ENCODE measurements around the gene METTL16.
"Not testable (repeated sequence)": the region's sequence is repeated elsewhere in the genome, so short reads cannot be mapped to it uniquely, and the experiment has no call there.

The METTL16 gene

DNA sequence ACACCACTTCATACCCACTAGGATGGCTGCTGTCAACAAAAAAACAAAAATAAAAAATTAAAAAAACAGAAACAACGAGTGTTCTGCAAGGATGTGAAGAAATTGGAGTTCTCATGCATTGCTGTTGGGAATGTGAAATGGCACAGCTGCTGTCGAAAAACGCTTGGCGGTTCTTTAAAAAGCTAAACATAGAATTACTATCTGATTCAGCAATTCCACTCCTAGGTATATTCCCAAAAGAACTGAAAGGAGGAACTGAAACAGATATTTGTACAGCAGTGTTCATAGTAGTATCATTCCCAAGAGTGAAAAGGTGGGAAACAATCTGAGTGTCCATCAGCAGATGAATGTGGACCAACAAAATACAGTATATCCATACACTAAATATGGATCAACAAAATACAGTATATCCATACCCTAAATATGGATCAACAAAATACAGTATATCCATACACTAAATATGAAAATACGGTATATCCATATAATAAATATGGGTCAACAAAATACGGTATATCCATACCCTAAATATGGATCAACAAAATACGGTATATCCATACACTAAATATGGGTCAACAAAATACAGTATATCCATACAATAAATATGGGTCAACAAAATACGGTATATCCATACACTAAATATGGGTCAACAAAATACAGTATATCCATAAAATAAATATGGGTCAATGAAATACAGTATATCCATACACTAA lies 8.7 kb downstream of the METTL16 start:
- no peak for DNase-seq (ENCODE audit: low read depth in 1 of 2, low spot score in 1 of 2)

DNA sequence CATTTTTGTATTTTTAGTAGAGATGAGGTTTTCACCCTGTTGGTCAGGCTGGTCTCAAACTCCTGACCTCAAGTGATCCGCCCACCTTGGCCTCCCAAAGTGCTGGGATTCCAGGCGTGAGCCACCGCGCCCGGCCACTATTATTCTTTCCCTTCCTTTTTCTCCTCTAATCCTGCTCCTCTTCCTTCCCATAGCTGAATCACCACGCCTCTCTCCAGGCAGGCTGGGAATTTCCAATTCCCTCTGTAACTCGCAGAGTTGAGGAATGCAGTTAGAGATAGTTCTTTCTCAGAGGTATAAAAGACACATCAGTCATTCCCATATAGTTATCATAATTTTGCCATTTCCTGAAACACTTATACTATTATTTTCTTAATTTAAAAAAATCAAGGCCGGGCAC lies 11.2 kb downstream of the METTL16 start:
- no peak for DNase-seq (ENCODE audit: low read depth in 1 of 2, low spot score in 1 of 2)

DNA sequence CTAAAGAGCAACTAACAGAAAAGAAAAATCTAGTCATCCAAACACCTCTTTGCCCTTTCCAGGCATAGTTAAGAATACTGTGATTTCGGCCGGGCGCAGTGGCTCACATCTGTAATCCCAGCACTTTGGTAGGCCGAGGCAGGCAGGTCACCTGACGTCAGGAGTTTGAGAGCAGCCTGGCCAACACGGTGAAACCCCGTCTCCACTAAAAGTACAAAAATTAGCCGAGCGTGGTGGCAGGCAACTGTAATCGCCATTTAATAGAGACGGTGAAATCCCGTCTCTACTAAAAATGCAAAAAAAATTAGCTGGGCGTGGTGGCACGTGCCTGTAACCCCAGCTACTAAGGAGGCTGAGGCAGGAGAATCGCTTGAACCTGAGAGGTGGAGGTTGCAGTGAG lies 22.4 kb downstream of the METTL16 start:
- not testable (repeated sequence) for DNase-seq (ENCODE audit: low read depth in 1 of 2, low spot score in 1 of 2)

DNA sequence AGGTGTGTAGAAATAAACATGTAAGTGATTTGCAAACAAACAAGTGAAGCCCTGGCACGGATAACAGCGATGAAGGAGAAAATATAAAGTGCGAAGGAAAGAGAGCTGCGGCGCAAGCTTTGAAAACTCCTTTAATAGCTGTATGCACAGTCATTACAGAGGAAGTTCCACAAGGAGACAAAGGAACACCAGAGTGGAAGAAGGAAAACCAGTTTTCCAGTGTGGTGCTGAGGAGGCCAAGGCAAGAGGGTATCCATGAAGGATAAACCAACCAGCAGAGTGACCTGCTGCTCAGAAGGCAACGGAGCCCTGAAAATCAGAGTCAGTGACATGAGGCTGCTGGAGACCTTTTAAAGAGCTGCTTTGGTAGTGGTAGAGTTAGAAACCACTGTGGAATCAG lies 24.4 kb downstream of the METTL16 start:
- no peak for DNase-seq (ENCODE audit: low read depth in 1 of 2, low spot score in 1 of 2)

DNA sequence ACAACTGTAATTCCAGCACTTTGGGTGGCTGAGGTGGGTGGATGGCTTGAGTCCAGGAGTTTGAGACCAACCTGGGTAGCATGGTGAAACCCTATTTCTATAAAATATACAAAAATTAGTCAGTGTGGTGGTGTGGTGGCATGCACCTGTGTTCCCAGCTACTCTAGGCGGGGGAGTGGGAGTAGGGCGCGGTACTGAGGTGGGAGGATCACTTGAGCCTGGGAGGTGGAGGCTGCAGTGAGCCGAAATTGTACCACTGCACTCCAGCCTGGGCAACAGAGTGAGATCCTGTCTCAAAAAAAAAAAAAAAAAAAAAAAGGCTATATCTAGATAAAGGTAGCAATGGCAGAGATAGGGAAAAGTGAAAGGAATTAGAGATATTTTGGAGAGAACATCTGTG lies 25.0 kb downstream of the METTL16 start:
- DNase-seq (ENCODE audit: low read depth in 1 of 2, low spot score in 1 of 2) = not testable (repeated sequence)

DNA sequence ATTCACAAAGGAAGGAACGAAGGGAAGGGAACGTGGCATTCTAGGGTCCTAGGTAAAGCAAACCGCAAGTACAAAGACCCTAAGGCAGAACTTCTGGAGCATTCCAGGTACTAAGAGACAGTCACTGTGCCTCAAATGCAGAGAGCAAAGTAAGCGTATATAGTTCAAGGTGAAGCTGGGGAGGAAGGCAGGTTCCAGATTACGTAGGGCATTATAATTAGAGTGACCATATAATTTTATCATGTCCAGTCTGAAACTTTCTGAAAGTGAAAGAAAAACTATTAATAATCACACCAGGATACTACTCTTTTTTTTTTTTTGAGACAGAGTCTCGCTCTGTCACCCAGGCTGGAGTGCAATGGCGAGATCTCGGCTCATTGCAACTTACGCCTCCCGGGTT lies 25.7 kb downstream of the METTL16 start:
- no peak for DNase-seq (ENCODE audit: low read depth in 1 of 2, low spot score in 1 of 2)

DNA sequence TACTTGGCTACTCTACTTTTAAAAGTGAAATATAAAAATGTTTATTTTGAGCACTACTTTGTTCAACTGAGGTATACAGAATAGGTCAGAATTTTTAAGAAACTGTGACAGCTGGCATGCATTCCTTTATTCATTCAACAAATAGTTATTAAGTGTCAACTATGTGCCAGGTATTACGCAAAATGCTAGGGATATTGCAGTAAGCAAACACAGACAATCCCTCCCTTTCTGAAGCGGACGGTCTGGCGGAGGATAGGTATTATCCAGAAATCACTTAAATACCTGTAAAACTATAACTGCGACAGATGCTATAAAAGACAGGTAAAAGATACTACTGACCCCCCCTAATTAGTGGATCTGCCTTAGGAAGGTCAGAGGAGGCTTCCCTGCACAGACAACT lies 26.1 kb downstream of the METTL16 start:
- DNase-seq (ENCODE audit: low read depth in 1 of 2, low spot score in 1 of 2) = no peak

DNA sequence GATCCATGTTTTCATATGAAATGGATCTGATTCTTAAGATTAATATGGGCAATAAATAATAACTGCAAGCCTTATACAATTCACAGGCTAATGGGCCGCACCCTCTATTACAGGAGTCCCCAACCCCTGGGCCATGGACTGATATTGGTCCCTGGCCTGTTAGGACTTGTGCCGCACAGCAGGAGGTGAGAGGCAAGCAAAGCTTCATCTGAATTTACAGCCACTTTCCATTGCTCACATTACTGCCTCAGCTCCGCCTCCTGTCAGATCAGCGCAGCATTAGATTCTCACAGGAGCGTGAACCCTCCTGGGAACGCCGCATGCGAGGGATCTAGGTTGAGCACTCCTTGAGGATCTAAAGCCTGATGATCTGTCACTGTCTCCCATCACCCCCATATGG lies 26.8 kb downstream of the METTL16 start:
- DNase-seq (ENCODE audit: low read depth in 1 of 2, low spot score in 1 of 2) = no peak

DNA sequence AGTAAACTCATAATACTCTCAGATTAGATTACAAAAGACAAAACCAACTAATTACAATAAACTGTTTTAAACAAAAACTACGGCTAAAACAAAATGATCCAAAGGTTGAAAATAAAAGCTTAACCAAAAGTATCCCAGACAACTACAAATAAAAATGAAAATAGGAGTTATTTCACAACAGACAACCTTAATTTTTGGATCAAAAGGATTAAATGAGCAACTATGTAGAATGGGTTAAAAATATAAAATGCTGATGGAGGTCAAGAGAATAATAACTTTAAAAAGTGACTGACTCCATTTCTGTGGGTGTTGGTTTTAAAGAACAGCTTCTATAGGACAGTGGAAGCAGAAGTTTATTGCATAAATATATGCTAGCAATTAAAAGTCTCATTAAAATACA lies 28.6 kb downstream of the METTL16 start:
- no peak for DNase-seq (ENCODE audit: low read depth in 1 of 2, low spot score in 1 of 2)

DNA sequence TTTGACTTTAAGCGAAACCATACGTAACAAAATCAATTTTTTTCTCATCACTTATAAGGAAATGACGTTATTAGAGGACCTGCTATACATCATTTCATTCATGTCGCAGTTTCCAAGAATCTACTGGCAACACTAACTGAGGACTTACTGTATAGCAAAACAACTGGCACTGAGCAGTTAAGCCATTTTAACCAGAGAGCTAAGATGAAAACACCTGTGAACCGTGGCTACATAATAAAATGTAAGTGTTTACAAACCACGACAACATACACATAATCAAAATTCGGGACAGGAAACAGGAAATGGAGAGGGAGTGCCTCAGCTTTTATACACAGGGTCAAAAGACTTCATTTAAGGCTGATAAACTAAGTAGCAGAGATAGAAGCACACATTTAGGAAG lies 29.5 kb downstream of the METTL16 start:
- DNase-seq (ENCODE audit: low read depth in 1 of 2, low spot score in 1 of 2) = no peak

DNA sequence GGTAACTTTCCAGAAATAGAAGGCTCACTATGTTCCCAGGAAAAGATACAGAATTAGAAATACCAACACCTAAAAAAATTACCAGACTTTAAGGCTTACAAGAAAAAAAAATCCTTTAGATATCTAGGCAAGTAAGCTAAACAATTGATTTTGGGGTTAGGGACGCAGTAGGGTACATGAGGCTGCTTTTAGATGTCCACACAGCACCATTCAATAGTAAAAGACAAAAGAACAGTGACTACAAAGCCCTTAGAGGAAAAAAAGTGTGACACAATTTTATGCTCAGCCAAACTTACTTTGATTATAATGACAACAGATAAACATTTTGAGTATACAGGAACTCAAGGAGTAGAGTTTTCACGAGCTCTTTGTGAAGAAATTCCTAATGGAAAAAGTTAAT lies 29.9 kb downstream of the METTL16 start:
- DNase-seq (ENCODE audit: low read depth in 1 of 2, low spot score in 1 of 2) = no peak

DNA sequence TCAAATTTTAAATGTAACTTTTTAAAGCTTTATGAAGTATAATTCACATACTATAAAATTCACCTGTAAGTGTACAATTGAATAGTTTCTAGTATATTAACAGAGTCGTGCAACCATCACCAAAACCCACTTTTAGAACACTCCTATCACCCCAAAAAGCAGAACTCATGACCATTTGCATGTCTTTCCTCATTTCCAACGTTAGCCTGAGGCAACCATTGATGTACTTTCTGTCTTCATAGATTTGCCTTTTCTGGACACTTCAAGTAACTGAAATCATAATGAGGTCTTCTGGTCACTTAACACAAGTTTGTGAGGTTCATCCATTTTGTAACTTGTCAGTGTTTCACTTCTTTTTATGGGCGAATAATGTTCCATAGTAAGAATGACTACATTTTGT lies 33.2 kb downstream of the METTL16 start:
- no peak for DNase-seq (ENCODE audit: low read depth in 1 of 2, low spot score in 1 of 2)

DNA sequence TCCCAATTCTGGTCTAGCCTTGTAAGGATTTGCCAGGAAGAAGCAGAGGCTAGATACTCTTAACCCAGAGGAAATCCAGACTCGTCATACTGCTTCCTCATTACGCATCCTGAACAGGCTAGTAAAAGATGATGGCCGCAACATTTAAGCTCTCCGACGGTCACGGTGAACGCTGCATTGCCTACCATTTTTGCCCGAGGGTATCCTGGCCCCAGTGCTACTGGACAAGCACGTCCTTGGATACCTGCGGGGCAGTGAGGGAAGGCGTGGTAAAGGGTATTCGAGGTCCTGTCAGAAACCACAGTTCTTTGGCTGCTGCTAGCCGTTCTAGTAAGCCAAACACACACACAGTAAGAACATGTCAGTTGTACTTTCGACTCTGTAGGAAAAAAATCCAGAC lies 36.6 kb downstream of the METTL16 start:
- DNase-seq (ENCODE audit: low read depth in 1 of 2, low spot score in 1 of 2) = no peak

DNA sequence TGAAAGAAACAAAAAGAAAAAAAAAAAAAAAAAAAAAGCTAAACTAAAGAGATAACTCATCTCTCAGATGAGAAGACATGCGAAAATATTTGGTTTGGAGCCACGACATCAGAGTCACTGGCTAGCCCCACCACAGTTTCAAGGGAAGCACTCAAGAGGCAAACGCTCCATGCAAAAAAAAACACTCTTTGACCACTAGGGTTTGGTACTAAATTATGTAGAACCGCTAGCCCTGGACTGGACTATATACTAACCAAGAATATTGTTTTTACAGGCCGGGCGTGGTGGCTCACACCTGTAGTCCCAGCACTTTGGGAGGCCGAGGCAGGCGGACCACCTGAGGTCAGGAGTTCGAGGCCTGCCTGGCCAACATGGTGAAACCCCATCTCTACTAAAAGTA lies 37.3 kb downstream of the METTL16 start:
- DNase-seq (ENCODE audit: low read depth in 1 of 2, low spot score in 1 of 2) = no peak

DNA sequence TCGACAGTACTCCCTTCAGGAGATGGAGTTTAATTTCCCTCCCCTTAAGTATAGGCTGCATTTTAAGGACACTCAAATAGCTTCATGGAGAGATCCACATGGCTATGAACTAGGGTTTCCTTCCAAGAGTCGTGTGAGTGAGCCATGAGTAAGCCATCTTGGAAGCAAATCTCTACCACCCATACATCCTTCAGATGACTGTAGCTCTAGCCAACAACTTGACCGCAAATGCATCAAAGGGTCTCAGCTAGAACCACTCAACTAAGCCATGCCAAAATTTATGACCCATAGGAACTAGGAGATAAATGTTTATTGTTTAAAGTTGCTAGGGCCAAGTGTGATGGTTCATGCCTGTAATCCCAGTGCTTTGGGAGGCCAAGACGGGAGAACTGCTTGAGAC lies 43.4 kb downstream of the METTL16 start:
- no peak for DNase-seq (ENCODE audit: low read depth in 1 of 2, low spot score in 1 of 2)

DNA sequence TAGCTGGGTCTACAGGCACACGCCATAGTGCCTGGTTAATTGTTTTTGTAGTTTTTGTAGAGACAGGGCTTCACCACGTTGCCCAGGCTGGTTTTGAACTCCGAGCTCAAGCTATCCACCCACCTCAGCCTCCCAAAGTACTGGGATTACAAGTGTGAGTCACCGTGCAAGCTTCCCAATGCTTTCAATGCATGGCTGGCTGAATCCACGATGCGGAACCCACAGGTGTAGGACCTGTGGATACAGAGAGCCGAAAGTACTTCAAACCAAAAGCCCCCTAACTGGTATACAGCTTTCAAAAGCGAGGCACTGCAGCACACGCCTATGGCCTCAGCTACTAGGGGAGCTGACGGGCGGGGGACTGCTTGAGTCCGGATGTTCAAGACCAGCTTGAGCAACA lies 44.8 kb downstream of the METTL16 start:
- no peak for DNase-seq (ENCODE audit: low read depth in 1 of 2, low spot score in 1 of 2)

DNA sequence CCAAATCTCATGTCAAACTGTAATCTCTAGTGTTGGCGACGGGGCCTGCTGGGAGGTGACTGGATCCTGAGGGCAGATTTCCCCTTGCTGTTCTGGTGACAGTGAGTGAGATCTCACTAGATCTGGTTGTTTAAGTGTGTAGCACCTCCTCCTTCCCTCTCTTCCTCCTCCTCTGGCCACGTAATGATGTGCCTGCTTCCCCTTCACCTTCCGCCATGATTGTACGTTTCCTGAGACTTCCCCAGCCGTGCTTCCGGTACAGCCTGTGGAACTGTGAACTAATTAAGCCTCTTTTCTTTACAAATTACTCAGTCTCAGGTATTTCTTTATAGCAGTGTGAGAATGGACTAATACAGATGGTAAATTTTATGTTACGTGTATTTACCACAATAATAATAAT lies 49.2 kb downstream of the METTL16 start:
- no peak for DNase-seq (ENCODE audit: low read depth in 1 of 2, low spot score in 1 of 2)

DNA sequence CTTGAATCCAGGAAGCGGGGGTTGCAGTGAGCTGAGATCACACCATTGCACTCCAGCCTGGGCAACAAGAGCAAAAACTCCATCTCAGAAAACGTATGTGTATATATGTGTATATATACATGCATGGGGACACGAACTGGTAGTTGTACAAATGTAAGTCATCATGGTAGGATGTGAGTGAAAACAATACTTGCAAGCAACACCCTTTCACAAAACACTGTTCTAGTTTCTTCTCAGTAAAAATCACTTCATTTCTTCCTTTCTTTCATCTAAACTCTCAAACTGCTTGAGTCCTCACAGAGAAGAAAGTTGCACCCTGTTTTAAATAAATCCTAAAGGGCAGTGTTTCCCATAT lies 51.8 kb downstream of the METTL16 start:
- DNase-seq (ENCODE audit: low read depth in 1 of 2, low spot score in 1 of 2) = no peak

DNA sequence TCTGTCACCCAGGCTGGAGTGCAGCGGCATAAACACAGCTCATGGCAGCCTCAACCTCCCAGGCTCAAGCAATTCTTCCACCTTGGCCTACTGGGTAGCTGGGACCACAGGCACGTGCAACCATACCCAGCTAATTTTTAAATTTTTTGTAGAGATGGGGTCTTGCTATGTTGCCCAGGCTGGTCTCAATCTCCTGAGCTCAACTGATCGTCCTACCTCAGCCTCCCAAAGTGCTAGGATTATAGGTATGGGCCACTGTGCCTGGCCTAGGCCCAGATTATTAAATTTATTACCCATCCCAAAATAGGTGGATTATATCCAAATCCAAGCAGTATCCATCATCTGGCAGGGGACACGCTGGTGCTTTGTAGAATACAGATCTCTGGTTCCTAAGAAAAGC lies 53.8 kb downstream of the METTL16 start:
- DNase-seq (ENCODE audit: low read depth in 1 of 2, low spot score in 1 of 2) = no peak

DNA sequence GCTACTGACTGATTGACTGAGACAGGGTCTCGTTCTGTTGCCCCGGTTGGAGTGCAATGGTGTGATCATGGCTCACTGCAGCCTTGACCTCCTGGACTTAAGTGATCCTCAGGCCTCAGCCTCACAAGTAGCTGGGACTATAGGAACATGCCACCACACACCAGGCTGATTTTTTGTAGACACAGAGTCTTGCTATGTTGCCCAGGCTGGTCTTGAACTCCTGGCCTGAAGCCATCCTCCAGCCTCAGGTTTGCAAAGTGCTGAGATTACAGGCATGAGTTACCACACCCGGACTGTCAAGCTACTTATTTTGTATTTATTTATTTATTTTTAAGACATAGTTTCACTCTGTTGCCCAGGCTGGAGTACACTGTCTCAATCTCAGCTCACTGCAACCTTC lies 55.2 kb downstream of the METTL16 start:
- DNase-seq (ENCODE audit: low read depth in 1 of 2, low spot score in 1 of 2) = no peak

DNA sequence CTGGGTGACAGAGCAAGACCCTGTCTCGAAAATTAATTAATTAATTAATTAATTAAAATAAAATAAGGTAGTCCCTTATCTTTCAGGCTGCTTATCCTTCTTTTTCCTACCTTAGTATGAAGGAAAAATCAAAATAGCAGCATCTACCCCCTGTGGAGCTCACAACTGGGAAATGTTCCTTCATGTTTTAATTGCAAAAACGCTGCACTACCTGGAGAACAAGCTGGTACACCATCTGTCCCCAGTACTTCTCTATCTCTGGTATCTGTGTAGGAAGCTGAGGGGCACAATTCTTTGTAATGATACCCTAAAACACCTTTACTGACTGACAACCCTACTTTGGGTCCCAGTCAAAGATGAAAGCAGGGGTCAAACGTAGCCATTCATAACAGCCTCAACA lies 55.7 kb downstream of the METTL16 start:
- DNase-seq (ENCODE audit: low read depth in 1 of 2, low spot score in 1 of 2) = no peak

DNA sequence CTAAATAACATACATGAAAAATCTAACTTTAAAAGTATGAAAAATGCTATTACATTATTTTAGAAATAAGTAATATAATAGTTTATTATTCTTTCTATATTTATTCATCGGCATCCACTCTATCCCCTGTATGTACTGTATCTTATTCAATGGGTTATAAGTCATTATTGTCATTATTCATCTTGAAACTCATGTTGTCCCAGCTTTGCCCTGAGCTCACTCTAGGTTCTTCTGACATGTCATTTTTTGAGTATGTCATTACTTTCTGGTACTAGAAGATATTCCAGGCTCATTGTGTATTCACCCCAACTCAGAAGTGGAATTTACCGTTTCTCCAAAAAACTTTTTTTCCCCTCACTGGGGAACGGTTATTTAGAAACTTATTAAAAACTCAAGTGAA lies 57.8 kb downstream of the METTL16 start:
- DNase-seq (ENCODE audit: low read depth in 1 of 2, low spot score in 1 of 2) = no peak

DNA sequence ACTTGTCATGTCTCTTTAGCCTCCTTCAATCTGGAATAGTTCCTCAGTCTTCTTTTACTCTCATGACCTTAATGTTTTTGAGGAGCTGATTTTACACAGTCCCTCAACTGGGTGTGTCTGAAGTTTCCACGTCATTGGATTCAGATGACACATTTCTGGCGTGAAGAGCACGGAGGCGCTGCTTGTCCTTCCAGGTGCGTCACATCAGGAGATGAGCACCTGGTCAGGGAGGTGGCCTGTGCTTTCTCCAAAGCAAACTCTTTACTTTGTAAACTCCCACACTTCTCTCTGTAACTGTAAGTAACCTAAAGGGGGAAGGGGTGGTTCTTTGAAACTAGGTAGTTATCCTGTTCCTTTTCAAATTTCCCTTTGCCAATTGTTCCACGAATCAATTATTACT lies 58.4 kb downstream of the METTL16 start:
- DNase-seq (ENCODE audit: low read depth in 1 of 2, low spot score in 1 of 2) = no peak

DNA sequence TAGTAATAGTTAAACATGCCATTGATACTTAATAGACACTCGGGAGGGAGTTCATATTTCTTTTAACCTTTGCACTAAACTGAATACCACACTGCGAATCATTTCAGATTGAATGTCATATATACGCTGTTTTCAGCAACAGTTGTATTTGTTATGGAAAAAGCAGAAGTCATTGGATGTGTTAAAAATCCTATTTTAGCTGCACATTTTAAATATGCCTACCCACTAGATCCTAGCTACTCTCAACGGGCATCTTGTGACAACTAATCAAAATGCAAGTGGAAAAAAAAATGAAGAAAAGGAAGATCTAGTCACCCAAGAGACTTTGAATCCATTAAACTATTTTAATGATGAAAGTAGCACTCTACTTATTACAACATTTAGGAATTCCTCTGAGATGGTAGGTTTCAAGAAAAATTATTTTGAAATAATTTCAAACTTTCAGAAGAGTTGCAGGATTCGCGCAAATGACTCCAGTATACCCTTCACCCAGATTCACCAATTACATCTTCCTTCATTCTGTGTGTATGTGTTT lies 59.4 kb downstream of the METTL16 start:
- no peak for DNase-seq (ENCODE audit: low read depth in 1 of 2, low spot score in 1 of 2)
